DND-41 (cell line): ENCODE measurements around the gene KNDC1.

Experiments
- EZH2 ChIP-seq: IDR thresholded peaks from 3 replicates; pipeline ENCODE4 v1.6.1; 2012; ENCODE audit warnings: borderline replicate concordance, low read depth, mild to moderate bottlenecking, moderate library complexity, low read length, inconsistent platforms; ENCODE audit not compliant: severe bottlenecking
- TF ChIP-seq, protein P1 (sequence below): IDR thresholded peaks from 2 replicates; pipeline ENCODE4 v1.5.1; 2012; ENCODE audit warnings: borderline replicate concordance, low read length, moderate library complexity, mild to moderate bottlenecking; ENCODE audit not compliant: poor library complexity, severe bottlenecking; ENCODE audit errors: extremely low read depth

DNA sequence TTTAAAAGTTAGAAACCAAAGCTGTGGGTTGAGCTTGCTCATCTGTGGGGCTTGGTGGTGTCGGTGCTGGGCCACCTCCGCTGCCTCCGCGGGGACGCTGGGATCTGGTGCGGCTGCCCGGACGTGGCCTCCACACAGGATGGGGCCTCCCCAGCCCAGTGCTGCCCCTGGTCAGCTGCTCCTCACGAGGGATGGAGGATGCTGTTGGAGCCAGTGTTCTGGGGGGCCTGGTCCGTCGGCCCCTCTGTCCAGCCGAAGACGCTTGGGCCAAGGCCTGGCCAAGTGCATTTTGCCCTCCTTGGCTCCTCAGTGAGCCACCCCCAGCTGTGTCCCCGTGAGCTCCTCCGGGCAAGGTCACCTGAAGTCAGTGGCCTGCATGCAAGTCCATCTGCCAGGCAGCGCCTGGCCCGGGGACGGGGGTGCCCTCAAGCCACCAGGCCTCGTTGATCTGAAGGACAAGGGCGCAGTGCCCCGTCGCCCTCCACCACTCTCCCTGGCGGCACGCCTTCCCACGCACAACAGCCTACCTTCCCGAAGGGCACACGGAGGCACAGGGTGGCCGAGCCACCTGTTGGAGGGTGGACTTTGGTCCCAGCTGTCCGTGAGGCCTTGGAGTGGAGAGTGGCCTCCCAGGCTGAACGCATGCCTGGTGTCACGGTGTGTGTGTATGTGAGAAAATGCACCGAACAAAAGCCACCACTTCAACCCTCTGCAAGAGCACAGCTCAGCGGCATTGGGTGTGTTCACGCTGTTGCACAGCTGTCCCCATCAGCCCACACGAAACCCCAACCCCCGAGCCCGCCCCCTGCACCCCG is 27.3 kb downstream of the KNDC1 start:
- TF ChIP-seq, protein P1, sequence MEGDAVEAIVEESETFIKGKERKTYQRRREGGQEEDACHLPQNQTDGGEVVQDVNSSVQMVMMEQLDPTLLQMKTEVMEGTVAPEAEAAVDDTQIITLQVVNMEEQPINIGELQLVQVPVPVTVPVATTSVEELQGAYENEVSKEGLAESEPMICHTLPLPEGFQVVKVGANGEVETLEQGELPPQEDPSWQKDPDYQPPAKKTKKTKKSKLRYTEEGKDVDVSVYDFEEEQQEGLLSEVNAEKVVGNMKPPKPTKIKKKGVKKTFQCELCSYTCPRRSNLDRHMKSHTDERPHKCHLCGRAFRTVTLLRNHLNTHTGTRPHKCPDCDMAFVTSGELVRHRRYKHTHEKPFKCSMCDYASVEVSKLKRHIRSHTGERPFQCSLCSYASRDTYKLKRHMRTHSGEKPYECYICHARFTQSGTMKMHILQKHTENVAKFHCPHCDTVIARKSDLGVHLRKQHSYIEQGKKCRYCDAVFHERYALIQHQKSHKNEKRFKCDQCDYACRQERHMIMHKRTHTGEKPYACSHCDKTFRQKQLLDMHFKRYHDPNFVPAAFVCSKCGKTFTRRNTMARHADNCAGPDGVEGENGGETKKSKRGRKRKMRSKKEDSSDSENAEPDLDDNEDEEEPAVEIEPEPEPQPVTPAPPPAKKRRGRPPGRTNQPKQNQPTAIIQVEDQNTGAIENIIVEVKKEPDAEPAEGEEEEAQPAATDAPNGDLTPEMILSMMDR = no peak
- TF ChIP-seq EZH2 = no peak
